ENCODE data around the gene MGLL. TPM values are rescaled to one million over a fixed set of nuclear protein-coding genes. Genes with fewer than 3 reads are reported as not detected.

MGLL gene
- total and polyA plus RNA-seq, 4 donors = 67.0 to 182 (median 78.2) TPM

- Histone ChIP-seq H3K4me1 (ENCODE audit: control insufficient read depth in 5 of 5, insufficient read depth in 5 of 5, low read length in 5 of 5) (peaks cover 0 to 11% (median 4%) of the 10 kb centered on the region in 5 donors), H3K9me3 (ENCODE audit: control insufficient read depth in 4 of 4, insufficient read depth in 3 of 4, low read length in 3 of 4) (no peaks in the 10 kb centered on the region), H3K4me3 (no peak overlapping the region), H3K27me3 (ENCODE audit: control insufficient read depth in 3 of 3, insufficient read depth in 3 of 3, low read length in 2 of 3) (no peaks in the 10 kb centered on the region), H3K36me3 (ENCODE audit: control insufficient read depth in 4 of 4, insufficient read depth in 4 of 4, low read length in 4 of 4) (no peaks in the 10 kb centered on the region), H3K27ac (ENCODE audit: low read depth in 1 of 2, low read length in 1 of 2) (peak overlapping the region in 1 of 2 donors; percentile 43), H3K9ac (ENCODE audit: insufficient read depth in 1 of 2, low read length in 2 of 2) (no peak overlapping the region)
- no peak for TF ChIP-seq CTCF (IDR thresholded peaks at IDR 0.05; ENCODE audit: control extremely low read depth, extremely low read depth)
- WGBS, 2 donors = 90 to 91% methylated on average over 4 of the region's 4 CpGs
- ATAC-seq (ENCODE audit: insufficient read depth, low FRiP score) (peak; percentile 12), DNase-seq (peak in 2 of 3 donors; percentile 44 to 60)
Measured at GRCh38 chr3:127690823-127691452, 131.4 kb downstream of the MGLL start.

- Histone ChIP-seq H3K27ac (ENCODE audit: low read depth in 1 of 2, low read length in 1 of 2) (peak overlapping the region in 1 of 2 donors; percentile 43), H3K36me3 (ENCODE audit: control insufficient read depth in 4 of 4, insufficient read depth in 4 of 4, low read length in 4 of 4) (no peaks in the 10 kb centered on the region), H3K4me1 (ENCODE audit: control insufficient read depth in 5 of 5, insufficient read depth in 5 of 5, low read length in 5 of 5) (peaks cover 0 to 10% (median 4%) of the 10 kb centered on the region in 5 donors), H3K9me3 (ENCODE audit: control insufficient read depth in 4 of 4, insufficient read depth in 3 of 4, low read length in 3 of 4) (no peaks in the 10 kb centered on the region), H3K27me3 (ENCODE audit: control insufficient read depth in 3 of 3, insufficient read depth in 3 of 3, low read length in 2 of 3) (no peaks in the 10 kb centered on the region), H3K9ac (ENCODE audit: insufficient read depth in 1 of 2, low read length in 2 of 2) (no peak overlapping the region), H3K4me3 (no peak overlapping the region)
- ATAC-seq (ENCODE audit: insufficient read depth, low FRiP score) (peak; percentile 14), DNase-seq (peak in 1 of 3 donors; percentile 41)
- no peak for TF ChIP-seq CTCF (IDR thresholded peaks at IDR 0.05; ENCODE audit: control extremely low read depth, extremely low read depth)
- 64 to 74% methylated on average over 4 of the region's 4 CpGs for WGBS, 2 donors
Measured at GRCh38 chr3:127690106-127690505, 132.2 kb downstream of the MGLL start.

- 88 to 90% methylated on average over 19 of the region's 19 CpGs for WGBS, 2 donors
- no peak overlapping the region for H3K27ac ChIP-seq (ENCODE audit: low read depth in 1 of 2, low read length in 1 of 2)
Measured at GRCh38 chr3:127689266-127689860, 133.0 kb downstream of the MGLL start.

More at GRCh38 chr3:127689266-127689860, 133.0 kb downstream of the MGLL start:
- no peak overlapping the region for H3K4me3 ChIP-seq
- H3K36me3 ChIP-seq (ENCODE audit: control insufficient read depth in 4 of 4, insufficient read depth in 4 of 4, low read length in 4 of 4) = no peaks in the 10 kb centered on the region
- DNase-seq = no peak
- no peaks in the 10 kb centered on the region for H3K27me3 ChIP-seq (ENCODE audit: control insufficient read depth in 3 of 3, insufficient read depth in 3 of 3, low read length in 2 of 3)
- H3K9me3 ChIP-seq (ENCODE audit: control insufficient read depth in 4 of 4, insufficient read depth in 3 of 4, low read length in 3 of 4) = no peaks in the 10 kb centered on the region
- TF ChIP-seq CTCF (IDR thresholded peaks at IDR 0.05; ENCODE audit: control extremely low read depth, extremely low read depth) = no peak
- H3K9ac ChIP-seq (ENCODE audit: insufficient read depth in 1 of 2, low read length in 2 of 2) = no peak overlapping the region
- H3K4me1 ChIP-seq (ENCODE audit: control insufficient read depth in 5 of 5, insufficient read depth in 5 of 5, low read length in 5 of 5) = peaks cover 0 to 10% (median 4%) of the 10 kb centered on the region in 5 donors
- no peak for ATAC-seq (ENCODE audit: insufficient read depth, low FRiP score)

Measured in lung (tissue), 12 donors.